ENCODE results near the gene XXYLT1. TPM values are rescaled to one million over a fixed set of nuclear protein-coding genes. Genes with fewer than 3 reads are reported as not detected.

The XXYLT1 gene
- total and polyA plus RNA-seq, 10 donors, result 2.7 to 22.3 (median 9.5) TPM

GRCh38 chr3:195245531-195245951 is 25.4 kb downstream of the XXYLT1 start:
- DNase-seq, result no peak
- WGBS, 5 donors, result 89 to 98% (median 96%) methylated on average over 16 of the region's 16 CpGs

GRCh38 chr3:195241592-195242355 is 29.2 kb downstream of the XXYLT1 start:
- peaks cover 0 to 36% (median 18%) of the 10 kb centered on the region in 6 donors for H3K4me1 ChIP-seq
- WGBS, 5 donors, result 91 to 96% (median 94%) methylated on average over 12 of the region's 12 CpGs

More at GRCh38 chr3:195245531-195245951, 25.4 kb downstream of the XXYLT1 start:
- peaks cover 0 to 8% (median 3%) of the 10 kb centered on the region in 6 donors for H3K4me1 ChIP-seq
- H3K27me3 ChIP-seq (replicated peaks in 1 of 7), result no peaks in the 10 kb centered on the region
- H3K27ac ChIP-seq, result no peak overlapping the region
- H3K4me3 ChIP-seq, result no peak overlapping the region
- no peaks in the 10 kb centered on the region for H3K9me3 ChIP-seq
- intact Hi-C loops (cut with DNase I; ENCODE audit: low total_unique reads), result no loop called here
- TF ChIP-seq POLR2A (IDR thresholded peaks at IDR 0.05) (no peak), POLR2AphosphoS5 (IDR thresholded peaks at IDR 0.05) (no peak), CTCF (IDR thresholded peaks at IDR 0.05 in 8 of 11, conservative IDR thresholded peaks at IDR 0.05 in 3 of 11) (no peak)
- H3K36me3 ChIP-seq, result peaks cover 0 to 20% (median 0%) of the 10 kb centered on the region in 6 donors

GRCh38 chr3:195240939-195241338 is 30.0 kb downstream of the XXYLT1 start:
- Histone ChIP-seq H3K9me3 (peaks cover 0 to 12% (median 7%) of the 10 kb centered on the region in 8 donors), H3K36me3 (peaks cover 0 to 8% (median 3%) of the 10 kb centered on the region in 6 donors), H3K4me3 (no peak overlapping the region), H3K27me3 (replicated peaks in 1 of 7) (no peaks in the 10 kb centered on the region), H3K27ac (peak overlapping the region in 2 of 8 donors; percentile 81 to 85), H3K4me1 (peaks cover 0 to 36% (median 18%) of the 10 kb centered on the region in 6 donors)
- TF ChIP-seq POLR2A (IDR thresholded peaks at IDR 0.05) (no peak), CTCF (IDR thresholded peaks at IDR 0.05 in 8 of 11, conservative IDR thresholded peaks at IDR 0.05 in 3 of 11) (no peak), POLR2AphosphoS5 (IDR thresholded peaks at IDR 0.05) (no peak)
- DNase-seq, result no peak
- intact Hi-C loops (cut with DNase I; ENCODE audit: low total_unique reads), result no loop called here
- 88 to 92% (median 90%) methylated on average over 6 of the region's 6 CpGs for WGBS, 5 donors

More at GRCh38 chr3:195241592-195242355, 29.2 kb downstream of the XXYLT1 start:
- no peaks in the 10 kb centered on the region for H3K27me3 ChIP-seq (replicated peaks in 1 of 7)
- DNase-seq, result no peak
- H3K36me3 ChIP-seq, result peaks cover 0 to 13% (median 3%) of the 10 kb centered on the region in 6 donors
- peaks cover 0 to 8% (median 5%) of the 10 kb centered on the region in 8 donors for H3K9me3 ChIP-seq
- TF ChIP-seq CTCF (IDR thresholded peaks at IDR 0.05 in 8 of 11, conservative IDR thresholded peaks at IDR 0.05 in 3 of 11), result no peak
- TF ChIP-seq POLR2AphosphoS5 (IDR thresholded peaks at IDR 0.05), result no peak
- TF ChIP-seq POLR2A (IDR thresholded peaks at IDR 0.05), result no peak
- no peak overlapping the region for H3K27ac ChIP-seq
- H3K4me3 ChIP-seq, result no peak overlapping the region
- intact Hi-C loops (cut with DNase I; ENCODE audit: low total_unique reads), result no loop called here

- Histone ChIP-seq H3K27ac (peak overlapping the region in 4 of 8 donors; percentile 12 to 85 (median 82)), H3K27me3 (replicated peaks in 1 of 7) (no peaks in the 10 kb centered on the region), H3K4me1 (peaks cover 0 to 36% (median 18%) of the 10 kb centered on the region in 6 donors), H3K4me3 (no peak overlapping the region), H3K9me3 (peaks cover 0 to 12% (median 7%) of the 10 kb centered on the region in 8 donors), H3K36me3 (peaks cover 0 to 8% (median under 1%) of the 10 kb centered on the region in 6 donors)
- 68 to 80% (median 80%) methylated on average over 11 to 15 of the region's 15 CpGs for WGBS, 5 donors
- DNase-seq, result no peak
- intact Hi-C loops (cut with DNase I; ENCODE audit: low total_unique reads), result no loop called here
- peak; percentile 60 to 75 (median 72) for TF ChIP-seq POLR2AphosphoS5 (IDR thresholded peaks at IDR 0.05)
- no peak for TF ChIP-seq POLR2A (IDR thresholded peaks at IDR 0.05)
- no peak for TF ChIP-seq CTCF (IDR thresholded peaks at IDR 0.05 in 8 of 11, conservative IDR thresholded peaks at IDR 0.05 in 3 of 11)
Observed at GRCh38 chr3:195240171-195240701, 30.7 kb downstream of the XXYLT1 start.

Measured in spleen (tissue), 11 donors.